Measurements from ENCODE around the gene SPATS2. TPM values are rescaled to one million over a fixed set of nuclear protein-coding genes. Genes with fewer than 3 reads are reported as not detected.

The SPATS2 gene
- total and polyA plus RNA-seq, 10 of the 15 experiments (the other 5 are each of a cell fraction or from before 2014, with no cell fraction given) = 9.0 to 54.2 (median 27.5) TPM

GRCh38 chr12:49388682-49389386 lies 21.6 kb downstream of the SPATS2 start:
- Histone ChIP-seq H3K4me2 (ENCODE audit: control insufficient read depth, insufficient read depth) (no peak overlapping the region), H4K20me1 (ENCODE audit: control insufficient read depth, insufficient read depth) (peaks cover 4% of the 10 kb centered on the region; the same call in 1 of the 2 replicates)

GRCh38 chr12:49389387-49389703 lies 22.1 kb downstream of the SPATS2 start:
- ChIA-PET SMC1A (ENCODE audit: uncharacterized antibody, unreplicated experiment) (interaction anchor here (1.8 kb wide), 1 partner anchor 31 kb away, joined by 5 read pairs; no protein-coding TSS in a partner anchor), RAD21 (ENCODE audit: unreplicated experiment) (interaction anchor here (1.2 kb wide), 1 partner anchor 32 kb away, joined by 3 read pairs; no protein-coding TSS in a partner anchor), POLR2A (no interaction called here), CTCF (no interaction called here)
- no peak overlapping the region for H3K9ac ChIP-seq (ENCODE audit: control insufficient read depth, insufficient read depth, low read length)
- intact Hi-C loops (cut with micrococcal nuclease; ENCODE audit: unreplicated experiment) = no loop called here
- H2AFZ ChIP-seq (ENCODE audit: control insufficient read depth, low read depth, low read length) = no peak overlapping the region
- no TSS peak for BruUV-seq (replicated peaks)
- peaks cover 4% of the 10 kb centered on the region; the same call in 1 of the 2 replicates for H4K20me1 ChIP-seq (ENCODE audit: control insufficient read depth, insufficient read depth)
- no peak overlapping the region for H3K27ac ChIP-seq (ENCODE audit: control insufficient read depth, insufficient read depth)
- H3K4me3 ChIP-seq = no peak overlapping the region
- FAIRE-seq = no peak
- DNase-seq (ENCODE audit: low read depth, low spot score) = no peak
- H3K36me3 ChIP-seq (ENCODE audit: control insufficient read depth in 2 of 2, insufficient read depth in 2 of 2, low read length in 1 of 2) = peaks cover 4 to 21% of the 10 kb centered on the region in 2 experiments; a peak in 2 of 4 replicates
- 95% methylated on average over 13 of the region's 13 CpGs for WGBS (ENCODE audit: insufficient coverage, insufficient replicate concordance, low lambda C conversion rate, missing lambda C conversion rate)
- no peaks in the 10 kb centered on the region for H3K27me3 ChIP-seq (replicated peaks in 1 of 2; ENCODE audit: control insufficient read depth in 2 of 2, insufficient read depth in 2 of 2, low read length in 1 of 2)
- H3K79me2 ChIP-seq (ENCODE audit: control insufficient read depth, insufficient read depth, low read length) = peaks cover 50% of the 10 kb centered on the region
- no peak overlapping the region for H3K4me2 ChIP-seq (ENCODE audit: control insufficient read depth, insufficient read depth)
- no peaks in the 10 kb centered on the region; the same call in 2 of the 3 replicates for H3K9me3 ChIP-seq (replicated peaks; ENCODE audit: control insufficient read depth, insufficient read depth, low read length)
- in situ Hi-C loops (cut with MboI) = no loop called here
- no peak for ATAC-seq
- no peaks in the 10 kb centered on the region for H3K4me1 ChIP-seq (ENCODE audit: control insufficient read depth, insufficient read depth, low read length)
- TF ChIP-seq POLR2AphosphoS2 (IDR thresholded peaks at IDR 0.05; ENCODE audit: low read depth, low read length) = no peak
- TF ChIP-seq IKZF2 (IDR thresholded peaks at IDR 0.05) = no peak
- no peak for TF ChIP-seq EGR1 (IDR thresholded peaks at IDR 0.05; ENCODE audit: borderline replicate concordance in 1 of 2, low read depth in 2 of 2, low read length in 2 of 2)
- no peak for TF ChIP-seq MLLT1 (IDR thresholded peaks at IDR 0.05)
- TF ChIP-seq USF2 (IDR thresholded peaks at IDR 0.05; ENCODE audit: borderline replicate concordance, low read depth, low read length) = no peak
- no peak for TF ChIP-seq RELA (IDR thresholded peaks at IDR 0.05; ENCODE audit: borderline replicate concordance, partially characterized antibody)
- TF ChIP-seq CREB1 (IDR thresholded peaks at IDR 0.05; ENCODE audit: low read depth) = no peak
- no peak for TF ChIP-seq KLF5 (IDR thresholded peaks at IDR 0.05; ENCODE audit: partially characterized antibody)
- TF ChIP-seq KDM1A (IDR thresholded peaks at IDR 0.05; ENCODE audit: borderline replicate concordance) = no peak
- TF ChIP-seq TCF3 (IDR thresholded peaks at IDR 0.05; ENCODE audit: borderline replicate concordance, insufficient read depth, low read depth, low read length) = no peak
- TF ChIP-seq SUPT20H (IDR thresholded peaks at IDR 0.05; ENCODE audit: borderline replicate concordance, control insufficient read depth, low read depth, low read length) = no peak
- no peak for TF ChIP-seq RAD21 (IDR thresholded peaks at IDR 0.05; ENCODE audit: insufficient read depth, low read depth, low read length)
- TF ChIP-seq ZBED1 (IDR thresholded peaks at IDR 0.05; ENCODE audit: borderline replicate concordance) = no peak
- no peak for TF ChIP-seq POLR2A (IDR thresholded peaks at IDR 0.05; ENCODE audit: low read depth, low read length)

More at GRCh38 chr12:49388682-49389386, 21.6 kb downstream of the SPATS2 start:
- SMC1A ChIA-PET (ENCODE audit: uncharacterized antibody, unreplicated experiment) = interaction anchor here (0.8 to 1.0 kb wide), 2 partner anchors 8 to 12 kb away, joined by 4 to 5 read pairs; no protein-coding TSS in a partner anchor
- H3K9me3 ChIP-seq (replicated peaks; ENCODE audit: control insufficient read depth, insufficient read depth, low read length) = no peaks in the 10 kb centered on the region; the same call in 2 of the 3 replicates
- no peak for DNase-seq (ENCODE audit: low read depth, low spot score)
- CTCF ChIA-PET = no interaction called here
- H3K27ac ChIP-seq (ENCODE audit: control insufficient read depth, insufficient read depth) = no peak overlapping the region
- in situ Hi-C loops (cut with MboI) = no loop called here
- peaks cover 50% of the 10 kb centered on the region for H3K79me2 ChIP-seq (ENCODE audit: control insufficient read depth, insufficient read depth, low read length)
- no peak overlapping the region for H3K4me3 ChIP-seq
- RAD21 ChIA-PET (ENCODE audit: unreplicated experiment) = no interaction called here
- no peak for ATAC-seq
- FAIRE-seq = no peak
- H3K4me1 ChIP-seq (ENCODE audit: control insufficient read depth, insufficient read depth, low read length) = no peaks in the 10 kb centered on the region
- peaks cover 4 to 19% of the 10 kb centered on the region in 2 experiments; a peak in 2 of 4 replicates for H3K36me3 ChIP-seq (ENCODE audit: control insufficient read depth in 2 of 2, insufficient read depth in 2 of 2, low read length in 1 of 2)
- POLR2A ChIA-PET = no interaction called here
- no TSS peak for BruUV-seq (replicated peaks)
- intact Hi-C loops (cut with micrococcal nuclease; ENCODE audit: unreplicated experiment) = no loop called here
- TF ChIP-seq SREBF2 (IDR thresholded peaks at IDR 0.05; ENCODE audit: low read length) = no peak
- no peak overlapping the region for H3K9ac ChIP-seq (ENCODE audit: control insufficient read depth, insufficient read depth, low read length)
- H3K27me3 ChIP-seq (replicated peaks in 1 of 2; ENCODE audit: control insufficient read depth in 2 of 2, insufficient read depth in 2 of 2, low read length in 1 of 2) = no peaks in the 10 kb centered on the region
- WGBS (ENCODE audit: insufficient coverage, insufficient replicate concordance, low lambda C conversion rate, missing lambda C conversion rate) = 98% methylated on average over 18 of the region's 18 CpGs
- H2AFZ ChIP-seq (ENCODE audit: control insufficient read depth, low read depth, low read length) = no peak overlapping the region
